GM19099 (cell line): ENCODE data around the gene VPS52.

Source experiments
- POLR2A ChIP-seq: IDR thresholded peaks from 3 replicates; pipeline ENCODE4 v1.6.1; 2011; ENCODE audit warnings: low read depth; ENCODE audit not compliant: insufficient read length; ENCODE audit errors: extremely low read depth

VPS52 gene

GRCh38 chr6:33251395-33252012, 20.2 kb downstream of the VPS52 start:
- no peak for TF ChIP-seq POLR2A

GRCh38 chr6:33250731-33251130, 20.9 kb downstream of the VPS52 start:
- no peak for TF ChIP-seq POLR2A

DNA sequence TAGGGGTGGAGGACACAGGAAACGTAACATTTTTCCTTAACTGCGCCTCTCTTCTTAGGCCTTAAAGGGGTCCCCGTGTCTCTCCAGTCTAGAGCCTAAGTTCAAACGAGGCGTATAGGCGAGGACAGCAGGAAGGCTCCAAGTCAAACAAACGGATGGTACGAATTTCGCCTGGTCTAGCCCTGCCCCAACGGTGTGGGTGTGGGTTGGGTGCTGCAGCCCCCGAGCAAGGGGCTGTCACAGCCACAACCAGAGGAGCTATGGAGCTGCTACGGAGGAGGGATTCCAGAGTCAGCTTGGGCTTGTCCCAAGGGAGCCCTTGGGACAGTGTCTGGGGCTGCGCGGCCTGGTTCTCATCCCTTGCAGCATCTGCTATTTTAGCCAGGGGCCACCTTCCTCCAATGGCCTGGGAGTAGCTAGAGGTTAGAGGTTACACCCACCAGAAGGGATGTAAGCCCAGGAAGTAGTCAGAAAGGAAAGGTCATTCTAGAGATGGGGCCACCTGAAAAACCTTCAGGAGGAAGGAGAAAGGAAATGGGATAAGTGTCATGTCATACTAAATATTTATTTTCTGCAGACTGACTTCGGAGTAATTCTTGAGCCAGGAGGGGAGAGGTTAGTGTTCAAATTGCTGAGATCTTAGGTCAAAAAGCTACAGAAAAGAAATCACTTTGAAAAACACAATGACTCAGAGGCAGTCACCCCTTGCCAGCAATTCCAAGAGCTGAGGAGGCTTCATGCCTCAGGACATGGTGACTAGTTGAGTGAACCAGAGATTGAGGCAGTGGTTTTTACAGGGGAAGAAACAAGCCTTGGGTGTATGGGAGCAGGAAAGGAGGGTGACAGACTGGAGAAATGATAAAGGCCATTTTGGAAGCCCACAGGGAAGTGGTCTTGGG, 21.7 kb downstream of the VPS52 start:
- no peak for TF ChIP-seq POLR2A

DNA sequence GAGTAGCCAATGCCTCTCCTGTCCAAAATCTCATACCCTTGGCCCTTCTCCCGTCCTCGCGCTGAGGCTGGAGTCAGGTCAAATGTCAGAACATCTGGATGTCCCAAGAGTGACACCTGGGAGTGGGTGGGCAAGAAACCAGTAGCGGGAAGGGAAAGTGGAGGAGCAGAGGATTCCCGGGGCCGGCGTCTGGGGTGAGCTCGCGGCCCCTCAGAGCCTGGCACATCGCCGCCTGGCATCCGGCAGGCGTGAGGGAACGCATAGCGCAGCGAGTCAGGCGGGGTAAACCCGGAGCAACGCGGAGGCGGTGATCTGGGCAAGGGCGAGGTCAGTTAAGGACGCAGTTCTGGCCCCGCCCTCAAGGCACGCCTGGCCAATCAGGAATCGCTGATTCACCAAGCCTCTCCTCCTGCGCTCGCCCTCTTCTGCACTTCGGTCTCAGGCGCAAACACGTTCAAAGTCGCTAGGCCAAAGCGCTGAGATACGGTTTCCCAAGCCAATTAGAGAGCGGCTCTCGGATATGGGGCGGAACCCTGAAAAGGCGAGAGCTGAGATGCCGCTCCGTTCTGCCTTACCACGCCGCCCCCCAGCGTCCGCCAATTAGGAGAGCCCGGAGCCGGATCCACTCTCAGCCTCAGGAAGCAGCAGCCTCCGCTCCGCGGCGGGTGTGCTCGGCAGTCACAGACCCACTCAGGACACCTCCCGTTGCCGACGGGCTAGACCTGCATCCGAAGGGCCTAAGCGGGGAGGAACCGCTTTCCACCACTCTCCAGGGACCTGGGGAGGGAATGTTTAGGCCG, 22.5 kb downstream of the VPS52 start:
- TF ChIP-seq POLR2A = peak; percentile 93

DNA sequence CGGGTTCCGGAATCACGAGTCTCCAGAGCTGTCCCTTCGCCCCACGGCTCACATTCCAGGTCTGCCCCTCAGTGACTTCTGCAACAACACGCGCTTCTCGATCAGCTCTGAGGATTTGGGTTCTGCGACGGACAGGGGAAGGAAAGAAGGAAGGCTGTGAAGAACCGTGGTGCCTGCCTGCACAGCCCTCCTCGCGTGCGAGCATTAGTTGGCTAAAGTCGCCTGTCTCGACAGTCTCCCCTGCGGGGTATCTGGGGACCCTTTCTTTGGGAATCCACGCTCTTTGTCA, 23.1 kb downstream of the VPS52 start:
- TF ChIP-seq POLR2A = no peak

DNA sequence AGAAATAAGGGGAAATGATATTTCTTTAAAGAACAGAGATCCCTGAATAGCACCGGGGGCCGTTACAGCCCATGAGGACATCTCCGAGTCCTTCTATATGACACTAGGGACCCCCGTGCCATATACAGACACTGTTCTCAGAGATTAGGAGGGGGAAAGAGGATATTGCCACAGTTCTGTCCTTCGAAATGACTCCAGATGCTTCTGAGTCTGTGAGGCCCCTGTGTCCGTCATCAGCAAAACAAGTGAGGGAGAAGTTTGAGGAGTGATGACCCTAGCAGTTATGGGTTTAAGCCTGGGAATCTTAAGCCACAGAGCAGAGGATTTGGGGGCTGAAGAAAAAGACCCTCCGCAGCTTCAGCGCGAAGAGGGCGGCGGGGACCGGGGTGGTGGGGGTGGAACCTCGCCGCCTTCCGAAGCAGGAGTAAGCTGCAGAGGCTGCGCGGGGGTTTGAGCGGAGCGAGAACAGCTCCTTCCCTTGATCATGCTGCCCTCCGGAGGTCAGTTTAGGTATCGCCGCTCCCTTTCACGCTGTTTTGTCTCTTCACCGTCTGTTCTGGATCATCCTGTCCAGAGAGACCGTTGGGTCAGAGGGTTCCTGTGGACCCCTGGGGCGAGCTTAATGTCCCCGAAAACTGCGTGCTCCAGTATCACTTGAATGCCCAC, 23.6 kb downstream of the VPS52 start:
- TF ChIP-seq POLR2A = peak; percentile 11

GRCh38 chr6:33243476-33243875, 28.2 kb downstream of the VPS52 start:
- TF ChIP-seq POLR2A = no peak

DNA sequence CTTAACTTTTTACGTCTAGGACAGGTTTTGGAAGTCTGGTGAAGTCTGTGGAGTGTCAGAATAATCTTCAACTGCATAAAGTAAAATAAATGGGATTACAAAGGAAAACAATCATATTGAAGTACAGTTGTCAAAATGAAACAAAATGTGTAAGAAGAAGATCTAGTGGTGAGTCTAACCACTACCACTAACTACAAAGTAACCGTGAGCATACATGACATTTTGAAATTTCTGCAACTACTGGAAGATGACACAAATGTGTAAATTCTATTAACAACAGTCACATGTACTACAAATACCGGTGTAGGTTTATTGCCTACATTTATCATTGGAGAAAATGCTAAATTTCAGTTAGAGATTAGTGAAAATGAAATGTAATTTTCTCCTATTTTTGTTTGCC, 29.7 kb downstream of the VPS52 start:
- no peak for TF ChIP-seq POLR2A

GRCh38 chr6:33237741-33238140, 33.9 kb downstream of the VPS52 start:
- TF ChIP-seq POLR2A = no peak

DNA sequence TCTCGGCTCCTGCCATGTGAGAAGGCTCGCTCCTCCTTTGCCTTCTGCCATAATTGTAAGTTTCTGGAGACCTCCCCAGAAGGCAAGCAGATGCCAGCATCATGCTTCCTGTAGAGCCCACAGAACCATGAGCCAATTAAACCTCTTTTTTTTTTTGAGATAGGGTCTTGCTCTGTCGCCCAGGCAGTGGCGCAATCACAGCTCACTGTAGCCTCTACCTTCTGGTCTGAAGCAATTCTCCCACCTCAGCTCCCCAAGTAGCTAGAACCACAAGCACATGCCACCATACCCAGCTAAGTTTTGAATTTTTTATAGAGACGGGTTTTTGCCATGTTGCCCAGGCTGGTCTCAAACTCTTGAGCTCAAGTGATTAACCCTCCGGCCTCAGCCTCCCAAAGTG, 34.8 kb downstream of the VPS52 start:
- no peak for TF ChIP-seq POLR2A

DNA sequence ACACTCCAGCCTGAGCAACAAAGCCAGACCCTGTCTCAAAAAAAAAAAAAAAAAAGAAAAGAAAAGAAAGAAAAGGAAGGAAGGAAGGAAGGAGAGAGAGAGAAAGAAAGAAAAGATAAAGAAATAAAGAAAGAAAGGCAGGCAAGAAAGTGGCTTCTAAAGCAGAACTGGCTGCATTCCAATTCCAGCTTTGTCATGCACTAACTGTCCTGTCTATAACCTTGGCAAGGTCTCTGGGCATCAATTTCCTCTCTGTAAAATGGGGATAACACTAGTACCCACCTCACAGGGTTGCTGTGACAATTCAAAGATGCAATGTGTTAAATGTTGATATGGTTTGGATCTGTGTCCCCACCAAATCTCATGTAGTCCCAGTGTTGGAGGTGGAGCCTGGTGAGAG, 35.3 kb downstream of the VPS52 start:
- no peak for TF ChIP-seq POLR2A

DNA sequence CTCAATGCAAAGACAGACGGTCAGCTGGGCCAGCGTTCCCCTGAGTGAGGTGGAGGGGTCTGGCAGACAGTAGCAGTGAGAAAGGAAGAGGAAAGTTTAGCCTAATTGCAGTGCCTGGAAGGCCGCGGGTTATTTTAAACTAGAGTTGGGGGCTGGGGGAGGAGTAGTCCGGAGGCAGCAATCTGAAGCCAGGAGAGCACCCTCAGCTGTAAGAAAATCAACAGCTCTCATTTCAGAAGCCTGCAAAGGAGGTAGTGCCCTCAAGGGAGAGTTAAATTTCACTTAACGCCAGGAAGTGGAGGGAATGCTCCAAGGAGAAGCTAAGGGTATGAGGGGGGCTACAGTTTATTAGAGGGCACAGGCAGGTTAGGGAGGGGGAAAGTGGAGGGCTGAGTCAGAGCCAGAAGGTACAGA, 36.4 kb downstream of the VPS52 start:
- TF ChIP-seq POLR2A = no peak

- TF ChIP-seq POLR2A = no peak
These were observed 54.0 kb downstream of the VPS52 start for GRCh38 chr6:33217681-33218080.

DNA sequence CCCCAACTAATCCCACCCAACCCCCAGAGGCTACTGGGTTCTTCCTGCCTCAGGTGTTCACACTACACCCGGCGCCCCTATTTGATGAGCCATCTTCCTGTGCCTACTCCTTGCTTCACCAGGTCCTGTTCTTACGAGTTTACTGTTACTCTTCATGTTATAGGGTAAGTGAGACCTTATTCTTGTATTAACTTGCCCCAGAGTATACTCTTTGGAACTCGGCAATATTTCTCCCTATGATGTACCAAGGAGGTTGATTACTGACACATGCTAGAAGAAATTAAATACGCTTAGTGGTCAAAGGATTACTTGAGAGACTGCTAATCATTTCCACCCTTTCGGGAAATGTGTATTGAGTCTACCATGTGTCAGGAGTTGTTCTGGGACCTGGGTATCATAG, 54.4 kb downstream of the VPS52 start:
- no peak for TF ChIP-seq POLR2A

- TF ChIP-seq POLR2A = no peak
These were observed 55.5 kb downstream of the VPS52 start for GRCh38 chr6:33216117-33216649.
